GM12801 (cell line): ENCODE data around the gene FGFR1OP2.

Source experiments
- CTCF ChIP-seq: IDR thresholded peaks from one replicate; pipeline ENCODE4 v1.5.1; 2011; ENCODE audit warnings: control low read depth; ENCODE audit not compliant: insufficient read length; ENCODE audit errors: extremely low read depth

FGFR1OP2 gene

GRCh38 chr12:26995706-26996105, 57.4 kb downstream of the FGFR1OP2 start:
- TF ChIP-seq CTCF = no peak

- TF ChIP-seq CTCF = no peak
These were observed 58.7 kb downstream of the FGFR1OP2 start for GRCh38 chr12:26997003-26997402.

- no peak for TF ChIP-seq CTCF
These were observed 62.7 kb downstream of the FGFR1OP2 start for GRCh38 chr12:27000961-27001360.

- no peak for TF ChIP-seq CTCF
These were observed 63.4 kb downstream of the FGFR1OP2 start for GRCh38 chr12:27001663-27002062.

GRCh38 chr12:27002141-27002540, 63.9 kb downstream of the FGFR1OP2 start:
- TF ChIP-seq CTCF = no peak

GRCh38 chr12:27003421-27004381, 65.4 kb downstream of the FGFR1OP2 start:
- no peak for TF ChIP-seq CTCF

GRCh38 chr12:27005495-27005894, 67.2 kb downstream of the FGFR1OP2 start:
- TF ChIP-seq CTCF = no peak
